Eye (tissue), 1 donor: ENCODE results near the gene SHANK1.
A peak's percentile ranks its signal among the peaks of the same experiment; 100 is the strongest.

Experiments used
- DNase-seq: peaks from one replicate; pipeline ENCODE4 v3.0.0-alpha.2; 2015

SHANK1 gene

DNA sequence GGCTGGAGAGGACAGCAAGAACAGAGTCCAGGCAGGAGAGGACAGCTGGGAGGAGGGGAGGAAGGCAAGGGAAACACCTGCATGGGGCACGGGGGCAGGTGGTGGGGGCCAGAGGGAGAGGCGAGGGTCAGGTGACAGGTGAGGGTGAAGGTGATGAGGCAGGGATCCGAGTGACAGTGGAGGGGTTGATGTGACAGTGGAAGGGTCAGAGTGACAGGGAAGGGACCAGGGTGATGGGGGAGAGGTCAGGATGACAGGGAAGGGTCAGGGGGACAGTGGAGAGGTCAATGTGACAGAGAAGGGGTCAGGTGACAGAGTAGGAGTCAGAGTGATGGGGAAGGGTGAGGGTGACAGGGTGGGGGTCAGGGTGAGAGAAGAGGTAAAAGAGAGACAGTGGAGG is 41.3 kb downstream of the SHANK1 start:
- DNase-seq: no peak

DNA sequence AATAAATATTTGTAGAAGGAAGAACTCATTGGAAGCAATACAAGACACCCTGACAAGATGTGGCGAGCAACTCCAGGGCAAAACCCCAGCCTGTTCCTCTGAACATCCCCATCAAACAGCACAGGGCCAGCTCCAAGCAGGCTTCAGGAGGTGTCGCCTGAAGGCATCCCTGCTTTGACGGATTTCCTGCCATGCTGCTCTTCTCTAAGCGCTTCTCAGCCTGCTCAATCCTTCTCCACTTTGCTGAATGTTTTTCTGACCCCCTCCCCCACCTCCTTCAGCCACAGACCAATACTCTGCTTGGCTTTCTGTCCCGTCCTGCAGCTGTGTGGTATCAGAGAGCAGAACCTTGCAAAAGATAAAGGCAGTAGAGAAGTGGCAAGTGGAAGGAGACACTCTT is 42.0 kb downstream of the SHANK1 start:
- no peak for DNase-seq

DNA sequence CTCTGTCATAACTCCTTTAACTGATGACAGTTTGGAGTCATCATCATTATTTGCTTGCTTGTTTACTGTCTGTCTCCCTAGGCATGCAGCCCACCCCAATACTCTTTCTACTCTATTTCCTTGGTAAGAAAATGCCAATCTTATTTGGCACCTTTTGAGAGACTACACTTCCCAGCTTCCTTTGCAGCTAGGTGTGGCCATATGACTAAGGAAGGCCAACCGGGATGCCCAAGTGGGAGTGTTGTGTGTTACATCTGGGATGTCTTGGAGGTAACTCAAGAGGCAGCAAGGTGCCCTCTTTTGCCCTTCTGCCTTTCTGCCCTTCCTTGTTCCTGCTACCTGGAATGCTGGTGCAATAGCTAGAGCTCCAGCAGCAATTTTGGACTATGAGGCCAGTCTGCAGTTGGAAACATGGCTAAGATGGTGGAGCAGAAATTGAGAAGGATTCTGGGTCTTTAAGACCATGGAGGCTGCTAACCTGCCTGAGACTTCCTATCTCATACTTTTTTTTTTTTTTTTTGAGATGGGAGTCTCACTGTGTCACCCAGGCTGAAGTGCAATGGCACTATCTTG is 42.9 kb downstream of the SHANK1 start:
- no peak for DNase-seq

DNA sequence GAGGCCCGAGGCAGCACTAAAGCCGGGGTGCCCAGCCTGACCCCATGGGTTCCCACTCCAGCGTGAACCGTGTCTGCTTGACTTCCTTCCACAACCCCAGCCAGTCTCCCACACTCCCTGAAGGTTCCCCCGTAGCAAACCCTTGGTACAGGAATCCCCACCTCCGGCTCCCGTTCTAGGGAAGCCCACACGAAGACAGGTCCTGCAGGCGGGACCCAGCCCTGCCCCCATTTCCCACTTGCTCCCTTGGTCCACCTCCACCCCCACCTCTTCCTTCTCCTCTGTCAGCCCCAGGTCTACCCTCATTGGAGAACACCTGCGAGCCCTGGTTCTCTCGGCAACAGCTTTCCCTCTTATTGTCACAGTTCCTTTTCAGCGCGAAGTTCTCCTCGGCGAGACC is 46.5 kb downstream of the SHANK1 start:
- no peak for DNase-seq

DNA sequence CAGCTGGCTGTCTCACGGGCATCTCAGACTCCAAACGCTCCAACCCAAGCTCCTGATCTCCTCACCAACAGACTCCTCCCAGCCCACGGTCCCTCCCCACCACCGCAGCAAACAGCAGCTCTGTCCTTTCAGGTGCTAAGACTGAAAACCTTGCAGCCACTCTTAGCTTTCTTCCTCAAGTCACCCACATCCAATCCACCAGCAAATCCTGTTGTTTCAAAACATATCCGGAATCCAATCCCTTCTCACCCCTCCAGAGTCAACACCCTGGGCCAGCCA is 49.6 kb downstream of the SHANK1 start:
- DNase-seq: no peak

DNA sequence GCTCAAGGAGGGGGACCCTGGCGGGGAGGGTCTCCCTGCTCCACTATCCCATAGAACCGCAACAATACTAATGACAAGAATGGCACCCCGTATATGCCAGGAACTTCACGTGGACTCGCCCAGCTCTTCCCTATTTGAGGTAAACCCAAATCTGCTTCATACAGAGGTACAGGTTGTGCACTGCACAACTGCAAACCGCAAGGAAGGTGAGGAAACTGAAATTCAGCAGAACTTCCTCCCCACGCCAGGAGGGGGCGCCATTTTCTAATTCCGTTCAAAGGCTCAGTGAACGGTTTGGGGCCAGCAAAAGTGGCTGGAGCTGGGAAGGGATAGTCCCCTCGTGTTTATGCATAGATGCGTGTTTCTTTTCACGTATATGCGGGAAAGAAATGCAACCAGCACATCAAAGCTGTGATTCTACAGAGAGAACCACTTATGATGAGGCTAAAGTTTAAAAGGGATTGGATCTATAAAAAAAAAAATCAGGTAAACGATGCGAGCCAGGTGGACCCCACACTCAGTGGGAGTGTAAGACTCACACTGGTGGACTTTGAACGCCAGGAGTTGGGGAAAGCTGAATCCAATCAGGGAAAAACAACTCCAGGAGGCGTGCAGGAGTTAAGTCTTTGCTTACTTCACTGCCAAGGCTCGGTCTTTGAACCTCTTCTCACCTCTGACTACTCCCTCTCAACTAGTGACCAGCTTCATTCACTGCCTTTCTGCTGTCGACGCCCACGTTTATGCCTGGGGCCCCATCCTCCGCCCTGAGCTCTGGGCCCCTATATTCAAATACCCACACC is 50.1 kb downstream of the SHANK1 start:
- DNase-seq: peak; percentile 70

DNA sequence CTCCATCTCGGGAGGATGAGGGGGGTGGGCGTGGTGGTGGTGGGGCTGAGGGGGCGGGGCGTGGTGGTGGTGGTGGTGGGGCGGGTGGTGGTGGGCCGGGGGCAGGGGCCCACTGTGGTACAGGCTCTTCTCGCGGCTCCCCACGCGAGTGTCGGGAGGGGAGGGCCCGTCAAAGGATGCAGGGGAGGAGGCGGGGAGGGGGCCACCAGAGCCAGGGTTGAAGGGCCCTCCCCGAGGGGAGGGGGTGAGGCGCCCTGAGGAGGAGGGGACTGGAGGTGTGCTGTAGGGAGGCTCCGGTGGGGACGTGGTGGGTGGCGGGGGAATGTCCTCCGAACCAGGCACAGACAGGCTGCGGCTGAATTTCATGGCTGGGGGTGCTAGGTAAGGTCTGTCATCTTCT is 50.7 kb downstream of the SHANK1 start:
- no peak for DNase-seq

DNA sequence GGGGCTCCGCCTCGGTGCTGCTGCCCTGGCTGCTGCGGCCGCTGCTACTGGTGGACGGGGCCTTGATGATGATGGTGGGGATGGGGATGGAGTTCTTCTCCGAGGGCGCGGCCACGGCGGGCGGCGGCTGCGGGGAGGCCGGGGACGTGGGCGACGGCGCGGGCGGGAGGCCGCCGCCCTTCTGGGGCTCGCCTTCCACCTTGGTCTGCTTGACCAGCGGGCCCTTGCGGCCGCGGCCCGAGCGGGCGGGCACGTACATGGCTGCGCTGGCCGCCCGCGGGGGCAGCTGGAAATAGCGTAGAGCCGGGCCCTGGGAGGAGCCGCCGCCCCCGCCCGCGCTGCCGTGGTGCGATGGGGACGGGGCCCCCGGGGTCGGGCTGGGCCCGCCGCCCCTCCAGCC is 51.2 kb downstream of the SHANK1 start:
- DNase-seq: no peak

DNA sequence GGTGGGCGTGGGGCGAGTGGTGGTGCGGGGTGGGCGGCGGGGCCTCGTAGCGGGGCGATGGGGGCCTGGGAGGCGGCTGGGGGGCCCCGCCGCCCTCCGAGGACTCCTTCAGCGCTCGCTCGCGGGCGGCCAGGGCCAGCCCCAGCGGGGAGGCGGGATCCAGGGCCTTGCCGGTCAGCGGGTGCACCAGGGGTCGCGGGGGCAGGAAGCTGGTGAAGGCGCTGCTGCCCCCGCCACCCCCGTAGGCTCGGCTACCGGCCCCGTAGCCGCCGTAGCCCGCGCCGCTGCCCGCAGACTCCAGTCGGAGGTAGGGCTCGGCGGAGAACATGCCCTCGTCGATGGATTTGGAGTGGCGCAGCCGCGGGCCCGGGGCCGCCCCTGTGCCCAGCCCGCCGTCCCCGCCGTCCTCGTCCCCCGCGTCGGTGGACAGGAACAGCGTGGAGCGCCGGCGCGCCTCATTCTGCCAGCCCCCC is 51.8 kb downstream of the SHANK1 start:
- no peak for DNase-seq

DNA sequence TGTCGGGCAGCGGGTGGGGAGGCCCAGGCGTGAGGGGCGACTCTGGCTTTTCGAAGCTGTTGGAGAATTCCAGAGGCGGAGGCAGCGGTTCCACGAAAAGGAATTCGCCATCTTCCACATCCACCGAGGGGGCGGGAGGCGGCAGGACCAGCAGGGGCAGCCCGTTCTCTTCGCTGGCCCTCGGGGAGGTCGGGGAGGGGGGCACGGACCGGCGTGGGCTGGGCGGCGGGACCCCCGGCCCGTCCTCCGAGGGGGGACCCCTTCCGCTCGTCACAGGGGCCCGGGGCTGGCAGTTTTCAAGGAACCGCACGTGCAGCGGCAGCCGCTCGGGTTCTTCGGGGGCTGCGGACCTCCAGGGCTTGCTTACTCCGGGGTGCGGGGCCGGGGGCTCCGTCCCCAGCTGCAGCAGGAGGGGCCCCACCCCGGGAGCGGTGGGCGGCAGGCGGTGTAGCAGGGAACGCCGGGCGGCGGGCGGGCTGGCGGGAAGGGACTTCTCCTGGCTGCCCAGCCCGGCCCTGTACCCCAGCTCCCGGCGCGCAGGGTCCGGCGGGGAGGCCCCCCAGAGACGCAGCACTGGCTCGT is 52.3 kb downstream of the SHANK1 start:
- no peak for DNase-seq

DNA sequence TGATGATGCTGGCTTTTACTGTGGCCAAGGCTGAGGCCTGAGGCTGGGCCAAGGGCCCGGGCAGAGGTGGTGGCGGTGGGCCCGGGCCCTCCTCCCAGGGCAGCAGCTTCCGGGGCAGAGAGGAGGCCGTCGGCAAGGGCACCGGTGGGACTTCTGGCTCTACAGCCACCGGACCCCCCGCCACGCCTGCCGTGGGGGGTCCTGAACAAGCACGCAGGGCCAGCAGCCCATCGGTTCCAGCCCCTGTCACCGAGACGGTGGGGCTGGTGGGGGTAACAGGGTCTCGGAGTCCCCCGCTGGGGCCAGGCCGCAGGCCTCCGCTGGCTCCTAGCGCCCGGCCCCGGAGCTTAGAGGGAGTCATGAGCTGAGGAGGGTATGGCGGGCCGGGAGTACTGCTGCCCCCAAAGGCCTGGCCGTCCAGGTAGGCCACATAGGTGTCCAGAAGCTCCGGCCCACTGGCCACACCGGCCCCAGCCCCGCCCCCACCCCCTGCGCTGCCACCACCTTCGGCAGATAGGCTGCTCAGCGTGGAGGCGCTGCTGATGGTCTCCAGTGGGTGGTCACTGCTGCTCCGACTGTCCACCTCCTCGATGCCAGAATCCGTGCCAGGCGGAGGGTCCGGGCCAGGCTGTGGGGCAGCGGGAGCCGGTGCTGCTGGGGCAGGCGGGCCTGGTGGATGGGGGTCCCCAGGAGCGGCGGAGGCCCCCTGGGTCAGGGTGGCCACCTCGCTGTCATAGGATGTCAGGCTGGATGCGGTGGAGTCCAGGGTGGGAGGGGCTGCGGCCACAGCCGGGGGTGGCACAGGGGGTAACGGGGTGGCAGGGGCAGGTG is 53.0 kb downstream of the SHANK1 start:
- DNase-seq: no peak

DNA sequence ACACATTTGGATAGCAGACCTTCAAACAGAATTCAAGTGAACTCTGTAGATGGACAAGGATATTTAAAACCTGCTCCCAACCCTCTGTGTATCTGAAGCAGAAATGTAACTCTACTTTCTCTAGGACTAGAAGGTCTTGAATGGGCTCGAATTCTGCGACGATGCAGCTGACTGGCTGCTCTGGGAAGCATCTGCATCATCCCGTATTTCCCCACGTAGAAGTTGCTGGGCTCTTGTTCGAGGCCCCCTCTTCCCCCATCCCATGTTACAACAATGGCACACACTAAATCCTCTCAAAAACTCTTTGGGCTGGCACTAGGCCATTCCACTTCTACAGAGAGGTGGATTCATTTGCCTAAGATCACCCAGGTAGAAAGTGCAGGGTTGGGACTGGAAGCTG is 55.4 kb downstream of the SHANK1 start:
- no peak for DNase-seq

DNA sequence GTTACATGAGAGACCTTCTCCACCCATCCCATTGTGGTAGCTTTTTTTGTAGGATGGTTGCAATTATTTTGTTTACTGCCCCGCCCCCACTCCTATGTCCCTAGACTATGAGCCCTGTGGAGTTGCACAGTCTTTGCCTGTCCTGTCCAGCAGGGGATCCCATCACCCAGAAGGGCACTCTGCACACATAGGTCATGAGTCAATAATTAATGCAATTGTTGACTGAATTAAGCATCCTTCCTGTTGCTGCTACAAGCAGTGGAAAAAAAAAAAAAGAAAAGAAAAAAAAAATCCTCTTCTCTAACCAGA is 56.2 kb downstream of the SHANK1 start:
- no peak for DNase-seq

DNA sequence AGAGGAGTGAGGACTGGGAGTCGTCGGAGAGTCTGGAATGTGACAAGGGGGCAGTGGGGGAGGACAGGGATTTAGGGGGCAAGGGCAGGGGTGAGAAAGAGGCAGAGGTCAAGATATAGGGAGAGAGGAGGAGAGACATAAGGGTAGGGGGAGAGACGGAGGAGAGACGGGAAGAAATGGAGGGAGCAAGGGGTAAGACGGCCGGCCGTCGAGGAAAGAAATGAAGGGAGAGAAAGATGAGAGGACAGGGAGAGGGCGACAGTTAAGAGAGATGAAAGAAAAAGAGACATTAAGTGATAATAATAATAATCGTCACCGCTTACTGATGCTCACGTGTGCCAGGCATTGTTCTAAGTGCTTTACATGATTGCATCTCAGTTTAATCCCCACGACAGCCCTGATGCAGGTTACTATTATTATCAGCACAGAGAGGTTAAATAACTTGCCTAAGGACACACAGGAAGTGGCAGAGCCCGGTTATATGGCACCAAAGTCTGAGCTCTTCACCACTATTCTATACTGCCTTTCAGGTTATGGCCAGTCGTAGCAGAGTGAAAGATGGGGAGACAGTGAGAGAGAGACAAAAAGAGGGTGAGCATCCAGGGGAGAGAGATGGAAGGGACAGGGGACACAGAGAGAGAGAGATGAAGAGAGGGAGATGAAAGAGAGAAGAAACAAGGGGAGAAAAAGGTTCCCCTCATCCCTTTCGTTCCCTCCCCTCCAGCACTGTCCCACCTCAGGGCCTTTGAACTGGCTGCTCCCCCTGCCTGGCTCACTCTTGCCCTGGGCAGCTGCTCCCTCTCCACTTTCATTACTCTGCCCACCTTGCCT is 56.7 kb downstream of the SHANK1 start:
- no peak for DNase-seq

DNA sequence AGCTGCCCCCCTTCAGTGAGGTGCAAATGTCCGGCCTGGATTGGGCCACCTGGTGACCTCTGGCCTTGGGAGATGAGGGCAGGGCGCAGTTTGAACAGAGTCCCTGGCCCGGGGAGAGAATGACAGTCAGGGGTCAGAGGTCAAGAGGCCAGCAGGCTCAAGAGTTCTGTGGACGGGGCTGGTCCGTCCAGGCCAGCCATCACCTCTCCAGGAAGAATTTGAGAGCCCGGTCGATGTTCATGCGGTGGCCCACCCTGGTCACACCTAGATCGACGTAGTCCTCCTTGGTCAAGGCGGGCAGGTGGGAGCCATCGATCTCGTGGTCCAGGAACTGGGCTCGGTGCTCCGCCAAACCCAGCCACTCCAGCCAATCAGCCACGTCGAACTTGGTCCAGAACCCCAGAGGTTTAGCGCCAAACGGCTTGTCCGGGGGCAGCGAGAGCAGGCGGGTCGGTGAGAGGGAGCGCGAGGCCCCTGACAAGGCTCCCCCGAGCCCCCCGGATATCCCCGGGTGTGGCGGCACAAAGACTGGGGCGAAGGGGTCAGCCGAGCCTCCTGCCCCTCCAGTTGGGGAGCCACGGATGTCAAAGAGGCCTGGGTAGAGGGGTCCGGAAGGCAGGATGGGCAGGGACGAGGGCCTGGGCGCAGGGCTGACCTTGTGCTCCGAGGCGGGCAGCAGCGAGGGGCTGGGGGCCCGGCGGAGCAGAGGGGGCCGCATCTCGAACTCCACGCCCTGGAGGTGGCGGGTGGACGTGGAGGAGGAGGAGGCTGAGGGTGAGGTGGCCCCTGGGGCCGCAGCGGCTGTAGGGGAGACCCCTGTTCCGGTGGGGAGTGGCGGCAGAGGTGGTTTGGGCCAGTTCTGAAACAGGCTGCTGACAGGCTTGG is 57.6 kb downstream of the SHANK1 start:
- DNase-seq: no peak

DNA sequence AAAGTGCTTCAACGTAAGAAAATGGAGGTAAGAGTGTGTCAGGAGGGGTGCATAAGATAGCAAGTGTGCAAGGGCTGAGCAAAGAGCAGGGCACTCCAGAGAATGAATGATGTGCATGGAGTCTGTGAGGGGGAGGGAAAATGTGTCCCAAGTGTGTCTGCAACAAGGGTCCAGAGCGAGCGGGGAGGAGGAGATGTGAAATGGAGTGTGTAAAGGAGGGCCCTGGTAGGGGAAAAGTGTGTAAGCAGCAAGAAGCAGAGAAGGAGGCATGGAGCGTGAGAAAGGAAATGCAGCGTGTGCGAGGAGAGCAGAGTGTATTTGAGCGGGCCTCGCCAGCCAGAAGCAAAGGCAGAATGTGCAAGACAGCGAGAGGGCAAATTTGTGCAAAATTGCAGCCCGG is 58.6 kb downstream of the SHANK1 start:
- DNase-seq: no peak

DNA sequence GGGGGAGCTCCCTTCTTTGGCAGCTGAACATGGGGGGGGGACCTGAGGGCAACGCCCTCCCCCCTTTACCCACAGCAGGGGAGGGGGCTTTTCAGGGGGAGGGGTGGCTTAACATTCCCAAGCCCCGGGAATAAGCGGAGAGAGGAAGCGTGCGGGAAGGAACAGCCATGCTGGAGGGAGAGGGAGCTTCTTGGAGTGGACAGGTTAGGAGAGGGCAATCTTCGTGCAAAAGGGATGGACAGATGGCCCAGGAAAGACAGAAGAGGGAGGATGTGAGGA is 59.6 kb downstream of the SHANK1 start:
- no peak for DNase-seq

DNA sequence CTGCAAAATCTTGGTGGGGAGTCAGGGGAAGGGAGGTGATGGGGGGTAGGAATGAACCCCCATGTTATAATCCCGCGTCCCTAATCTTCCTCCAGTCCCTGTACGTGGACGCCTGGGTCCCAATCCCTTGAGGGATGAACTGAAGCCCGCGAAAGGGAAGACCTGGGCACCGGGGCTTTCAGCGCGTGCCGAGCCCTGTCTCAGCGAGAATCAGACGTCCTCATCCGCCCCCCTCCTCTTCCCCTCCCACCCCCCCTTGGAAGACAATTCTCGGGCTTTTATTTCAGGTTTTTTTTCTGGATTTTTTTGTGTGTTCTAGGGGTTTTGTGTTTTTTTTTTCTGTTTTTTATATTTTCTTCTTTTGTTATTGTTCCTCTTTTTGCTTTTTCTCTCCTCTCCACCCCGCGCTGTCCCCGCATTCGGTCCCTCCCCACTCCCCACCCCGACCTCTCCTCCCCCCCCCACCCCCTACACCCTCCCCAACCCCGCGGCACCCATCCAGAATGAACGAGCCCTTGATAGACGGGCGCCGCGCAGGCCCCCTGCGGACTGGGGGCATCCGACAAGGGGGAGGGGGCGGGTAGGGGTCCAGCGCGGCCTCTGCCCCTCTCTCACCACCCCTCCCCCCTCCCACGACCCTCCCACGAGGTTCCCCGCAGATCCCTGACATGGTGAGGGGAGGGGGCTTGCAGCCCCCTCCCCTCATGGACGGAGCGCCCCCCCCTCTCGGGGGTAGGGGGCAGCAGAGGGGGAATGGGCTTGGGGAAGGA is 60.1 kb downstream of the SHANK1 start:
- no peak for DNase-seq

DNA sequence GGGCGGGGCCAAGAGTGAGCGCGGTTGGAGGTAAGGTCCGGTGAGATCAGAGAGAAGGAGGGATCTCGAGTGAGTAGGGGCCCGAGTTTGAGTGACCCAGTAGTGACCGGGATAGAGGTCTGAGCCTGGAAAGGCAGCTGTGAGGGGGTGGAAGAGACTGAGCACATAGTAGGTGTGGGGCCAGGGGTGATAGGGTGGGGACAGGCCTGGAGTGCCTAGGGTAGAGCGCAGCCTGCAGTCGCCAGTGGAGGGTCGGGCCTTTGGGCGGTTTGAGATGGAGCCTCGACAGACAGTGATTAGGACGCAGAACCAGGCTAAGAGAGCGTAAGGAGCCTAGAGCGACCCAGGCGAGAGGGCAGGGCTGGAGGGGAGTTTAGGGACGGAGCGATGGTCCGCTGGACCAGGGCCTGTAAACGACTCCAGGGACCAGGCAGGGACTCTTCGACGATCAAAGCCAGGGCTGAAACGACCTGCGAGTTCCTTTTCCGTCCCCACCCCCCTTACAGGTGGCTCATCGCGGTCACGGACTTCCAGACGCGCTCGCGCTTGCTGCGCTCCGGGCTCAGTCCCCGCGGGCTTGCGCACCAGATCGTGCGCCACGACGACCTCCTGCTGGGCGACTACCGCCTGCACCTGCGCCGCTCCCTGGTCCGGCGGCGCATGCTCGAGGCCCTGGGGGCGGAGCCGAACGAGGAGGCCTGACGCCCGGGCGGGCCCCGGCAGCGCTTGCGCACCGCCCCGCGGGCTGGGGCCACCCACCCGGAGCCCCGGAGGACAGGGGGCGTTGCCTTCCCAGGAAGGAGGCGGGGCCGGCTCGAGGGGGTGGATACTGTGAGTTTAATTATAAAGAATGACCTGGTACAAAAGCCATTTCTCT is 60.9 kb downstream of the SHANK1 start:
- DNase-seq: peak; percentile 94

DNA sequence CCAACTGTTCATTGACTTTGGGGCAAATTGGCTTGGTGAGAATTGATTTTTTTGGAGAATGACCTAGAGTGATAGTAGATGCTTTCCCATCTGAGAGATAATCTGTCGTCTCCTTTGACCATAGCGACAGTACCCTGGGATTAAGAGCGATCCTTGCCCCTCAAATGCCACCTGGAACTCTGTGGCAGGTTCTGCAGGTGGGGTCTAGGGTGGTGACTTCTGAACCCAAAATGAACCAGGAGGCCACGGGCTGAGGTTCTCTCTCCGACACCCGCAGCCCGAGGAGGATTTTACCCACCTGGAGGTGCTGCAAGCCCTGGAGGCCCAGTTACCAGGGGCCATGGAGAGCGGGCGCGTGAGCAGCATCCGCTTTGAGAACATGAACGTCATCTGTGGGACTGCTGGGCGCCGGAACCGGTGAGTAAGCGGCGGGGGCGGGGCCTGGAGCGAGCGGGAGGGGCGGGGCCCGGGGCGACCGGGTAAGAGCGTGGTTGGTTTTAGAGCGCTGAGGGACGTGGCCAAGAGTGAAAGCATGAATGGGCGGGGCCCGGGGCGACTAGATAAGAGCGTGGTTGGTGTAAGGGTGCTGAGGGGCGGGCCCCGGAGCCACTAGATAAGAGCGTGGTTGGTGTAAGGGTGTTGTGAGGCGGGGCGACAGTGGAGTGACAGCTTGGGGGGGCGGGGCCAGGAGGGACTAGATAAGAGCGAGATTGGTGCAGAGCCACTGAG is 61.7 kb downstream of the SHANK1 start:
- DNase-seq: peak; percentile 99
